PFSK-1 (cell line): ENCODE measurements around the gene CLEC2L.

Experiments
- FOXP2 ChIP-seq: optimal IDR thresholded peaks from 2 replicates; pipeline ENCODE3; 2011; ENCODE audit warnings: borderline replicate concordance, control low read depth, inconsistent platforms; ENCODE audit not compliant: insufficient read depth; ENCODE audit errors: extremely low read length, extremely low read depth
- POLR2AphosphoS5 ChIP-seq: IDR thresholded peaks from 2 replicates; pipeline ENCODE4 v1.6.1; 2012; ENCODE audit warnings: low read depth, mild to moderate bottlenecking, control low read depth, low read length, moderate library complexity
- REST ChIP-seq, 2 experiments: IDR thresholded peaks; 2 replicates each; pipeline versions ENCODE4 v1.6.1 to v1.8.0; 2011 to 2012; ENCODE audit warnings: low read depth in 2 of 2, low read length in 2 of 2, control low read depth in 1 of 2, inconsistent platforms in 1 of 2, mild to moderate bottlenecking in 1 of 2, moderate library complexity in 1 of 2; ENCODE audit not compliant: insufficient read depth in 1 of 2
- SIN3A ChIP-seq: IDR thresholded peaks from 2 replicates; pipeline ENCODE4 v1.6.1; 2012; ENCODE audit warnings: mild to moderate bottlenecking, low read length, moderate library complexity, borderline replicate concordance; ENCODE audit not compliant: insufficient read depth
- TAF1 ChIP-seq: IDR thresholded peaks from 2 replicates; pipeline ENCODE4 v1.6.1; 2012; ENCODE audit warnings: low read length, control low read depth, borderline replicate concordance; ENCODE audit not compliant: insufficient read depth

Gene CLEC2L

GRCh38 chr7:139534096-139534495 lies 10.6 kb downstream of the CLEC2L start:
- no peak for TF ChIP-seq TAF1
- no peak for TF ChIP-seq FOXP2
- TF ChIP-seq SIN3A: no peak
- TF ChIP-seq REST (IDR thresholded peaks at IDR 0.05; ENCODE audit: insufficient read depth in 1 of 2, low read depth in 2 of 2, low read length in 2 of 2): no peak
- TF ChIP-seq POLR2AphosphoS5: no peak

GRCh38 chr7:139534966-139535651 lies 11.6 kb downstream of the CLEC2L start:
- TF ChIP-seq FOXP2: no peak
- no peak for TF ChIP-seq SIN3A
- no peak for TF ChIP-seq REST (IDR thresholded peaks at IDR 0.05; ENCODE audit: insufficient read depth in 1 of 2, low read depth in 2 of 2, low read length in 2 of 2)
- no peak for TF ChIP-seq TAF1
- no peak for TF ChIP-seq POLR2AphosphoS5

- TF ChIP-seq SIN3A: no peak
- no peak for TF ChIP-seq REST (IDR thresholded peaks at IDR 0.05; ENCODE audit: insufficient read depth in 1 of 2, low read depth in 2 of 2, low read length in 2 of 2)
- no peak for TF ChIP-seq POLR2AphosphoS5
- no peak for TF ChIP-seq TAF1
- TF ChIP-seq FOXP2: no peak
Observed at GRCh38 chr7:139536152-139536551, 12.7 kb downstream of the CLEC2L start.

- TF ChIP-seq FOXP2 (no peak), REST (IDR thresholded peaks at IDR 0.05; ENCODE audit: insufficient read depth in 1 of 2, low read depth in 2 of 2, low read length in 2 of 2) (no peak), SIN3A (no peak), TAF1 (no peak), POLR2AphosphoS5 (no peak)
Observed at GRCh38 chr7:139538881-139539635, 15.6 kb downstream of the CLEC2L start.

- TF ChIP-seq SIN3A: no peak
- TF ChIP-seq TAF1: no peak
- TF ChIP-seq FOXP2: no peak
- no peak for TF ChIP-seq REST (IDR thresholded peaks at IDR 0.05; ENCODE audit: insufficient read depth in 1 of 2, low read depth in 2 of 2, low read length in 2 of 2)
- no peak for TF ChIP-seq POLR2AphosphoS5
Observed at GRCh38 chr7:139540203-139540602, 16.7 kb downstream of the CLEC2L start.
